Measurements from ENCODE around the gene DPP10. TPM values are rescaled to one million over a fixed set of nuclear protein-coding genes. Genes with fewer than 3 reads are reported as not detected.
"Not testable (repeated sequence)": the region's sequence is repeated elsewhere in the genome, so short reads cannot be mapped to it uniquely, and the experiment has no call there.

DPP10 gene
- not detected for total RNA-seq
- polyA plus RNA-seq: under 1 TPM in 1 of 3 donors, not detected in 2; 0.02 TPM
- long read RNA-seq, donor 1: 0 reads
- long read RNA-seq, donor 2: 0 reads

DNA sequence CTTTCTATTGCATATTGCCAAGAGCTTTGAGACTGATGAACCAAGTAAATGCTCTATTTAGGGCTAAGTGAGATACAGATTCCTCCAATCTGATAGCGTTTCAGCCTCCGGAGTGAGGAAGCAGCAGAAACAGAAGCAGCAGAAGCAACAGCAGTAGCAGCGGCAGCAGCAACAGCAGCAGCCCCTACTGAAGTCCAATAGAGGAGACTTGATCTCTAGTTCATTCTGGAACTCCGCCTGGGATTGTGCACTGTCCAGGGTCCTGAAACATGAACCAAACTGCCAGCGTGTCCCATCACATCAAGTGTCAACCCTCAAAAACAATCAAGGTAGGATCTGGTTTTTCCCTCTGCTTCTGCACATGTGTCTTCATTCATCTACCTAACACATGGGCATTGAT lies at the start of gene DPP10:
TSS of gene DPP10 (plus strand) at position 132 of the 400 bp plus-strand sequence.
- TF ChIP-seq POLR2A (IDR thresholded peaks at IDR 0.05) (no peak), POLR2AphosphoS5 (IDR thresholded peaks at IDR 0.05) (no peak)
- TF ChIP-seq, protein P1, sequence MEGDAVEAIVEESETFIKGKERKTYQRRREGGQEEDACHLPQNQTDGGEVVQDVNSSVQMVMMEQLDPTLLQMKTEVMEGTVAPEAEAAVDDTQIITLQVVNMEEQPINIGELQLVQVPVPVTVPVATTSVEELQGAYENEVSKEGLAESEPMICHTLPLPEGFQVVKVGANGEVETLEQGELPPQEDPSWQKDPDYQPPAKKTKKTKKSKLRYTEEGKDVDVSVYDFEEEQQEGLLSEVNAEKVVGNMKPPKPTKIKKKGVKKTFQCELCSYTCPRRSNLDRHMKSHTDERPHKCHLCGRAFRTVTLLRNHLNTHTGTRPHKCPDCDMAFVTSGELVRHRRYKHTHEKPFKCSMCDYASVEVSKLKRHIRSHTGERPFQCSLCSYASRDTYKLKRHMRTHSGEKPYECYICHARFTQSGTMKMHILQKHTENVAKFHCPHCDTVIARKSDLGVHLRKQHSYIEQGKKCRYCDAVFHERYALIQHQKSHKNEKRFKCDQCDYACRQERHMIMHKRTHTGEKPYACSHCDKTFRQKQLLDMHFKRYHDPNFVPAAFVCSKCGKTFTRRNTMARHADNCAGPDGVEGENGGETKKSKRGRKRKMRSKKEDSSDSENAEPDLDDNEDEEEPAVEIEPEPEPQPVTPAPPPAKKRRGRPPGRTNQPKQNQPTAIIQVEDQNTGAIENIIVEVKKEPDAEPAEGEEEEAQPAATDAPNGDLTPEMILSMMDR (IDR thresholded peaks at IDR 0.05 in 8 of 11, conservative IDR thresholded peaks at IDR 0.05 in 3 of 11): no peak
- no peak for DNase-seq
- no peak within 1 kb of the TSS for H3K27ac ChIP-seq
- no peaks in the 10 kb centered on the region for H3K36me3 ChIP-seq
- H3K4me3 ChIP-seq: no peak within 1 kb of the TSS
- H3K4me1 ChIP-seq: no peaks in the 10 kb centered on the region
- 8 to 21% (median 12%) methylated on average over 5 of the region's 5 CpGs for WGBS, 5 donors
- no peaks in the 10 kb centered on the region for H3K27me3 ChIP-seq (replicated peaks in 1 of 7)
- H3K9me3 ChIP-seq: no peaks in the 10 kb centered on the region
- intact Hi-C loops (cut with DNase I; ENCODE audit: low total_unique reads): no loop called here

DNA sequence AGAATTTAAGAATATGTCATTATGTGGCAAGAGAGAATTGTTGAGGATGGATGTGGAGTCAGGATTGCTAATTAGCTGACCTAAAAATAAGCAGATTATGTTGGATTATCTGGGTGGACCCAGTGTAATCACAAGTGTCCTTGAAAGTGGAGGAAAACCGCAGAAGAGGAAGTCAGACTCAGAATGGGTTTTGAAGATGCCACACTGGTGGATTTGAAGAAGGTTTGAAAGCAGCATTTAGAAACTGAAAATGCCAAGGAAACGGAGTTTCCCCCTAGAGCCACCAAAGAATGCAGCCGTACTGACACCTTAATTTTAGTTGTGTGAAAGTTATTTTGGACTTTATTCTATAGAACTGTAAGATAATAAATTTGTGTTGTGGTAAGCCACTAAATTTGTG lies 41.6 kb upstream of the DPP10 start:
- WGBS, 5 donors: 43 to 62% (median 58%) methylated on average over 3 of the region's 3 CpGs
- intact Hi-C loops (cut with DNase I; ENCODE audit: low total_unique reads): no loop called here
- Histone ChIP-seq H3K9me3 (peaks cover 0 to 3% (median 0%) of the 10 kb centered on the region in 8 donors), H3K27ac (no peak overlapping the region), H3K4me1 (peaks cover 0 to 5% (median 0%) of the 10 kb centered on the region in 6 donors), H3K36me3 (no peaks in the 10 kb centered on the region), H3K4me3 (no peak overlapping the region), H3K27me3 (replicated peaks in 1 of 7) (no peaks in the 10 kb centered on the region)
- DNase-seq: no peak
- TF ChIP-seq POLR2AphosphoS5 (IDR thresholded peaks at IDR 0.05) (no peak), POLR2A (IDR thresholded peaks at IDR 0.05) (no peak)
- TF ChIP-seq, protein P1 (IDR thresholded peaks at IDR 0.05 in 8 of 11, conservative IDR thresholded peaks at IDR 0.05 in 3 of 11): no peak

DNA sequence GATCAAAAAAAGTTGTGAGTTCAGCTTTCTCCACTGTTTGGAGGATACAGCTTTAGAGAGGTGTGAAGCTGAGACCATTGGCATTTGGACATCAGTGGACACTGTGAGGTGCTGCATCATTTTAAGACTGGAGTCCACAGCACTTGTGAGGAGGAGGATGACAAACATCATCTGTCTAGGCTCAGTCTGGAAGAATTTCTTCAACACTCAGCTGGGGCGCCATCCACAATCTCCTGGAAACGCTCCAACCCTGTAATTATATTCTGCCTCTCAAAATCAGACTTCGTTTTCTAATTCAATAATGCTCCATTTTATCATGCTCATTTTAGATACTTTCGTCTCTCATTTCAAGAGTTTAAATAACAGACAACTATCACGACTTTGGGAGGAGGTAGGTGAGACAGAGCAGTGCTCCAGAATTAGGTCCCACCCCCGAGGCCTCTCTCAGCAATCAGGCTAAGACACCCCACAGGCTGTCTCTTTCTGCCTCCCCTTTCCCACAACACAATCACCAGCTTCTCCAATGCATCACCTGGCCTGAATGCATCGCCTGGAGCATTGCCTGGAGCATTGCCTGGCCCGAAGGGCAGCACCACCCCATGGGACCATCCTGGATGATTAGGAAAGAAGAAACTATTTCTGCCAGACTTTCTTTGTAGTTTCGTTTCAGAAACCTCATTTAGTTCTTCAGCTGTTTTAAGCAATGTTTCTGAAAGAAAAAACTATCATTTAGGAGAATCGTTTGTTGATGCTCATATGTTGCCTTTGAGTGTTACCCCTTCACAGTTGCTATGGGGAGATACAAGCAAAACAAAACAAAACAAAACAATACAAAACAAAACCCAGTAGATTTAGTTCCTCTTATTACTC lies 37.0 kb upstream of the DPP10 start:
- Histone ChIP-seq H3K36me3 (no peaks in the 10 kb centered on the region), H3K27me3 (replicated peaks in 1 of 7) (no peaks in the 10 kb centered on the region), H3K9me3 (peaks cover 0 to 29% (median 9%) of the 10 kb centered on the region in 8 donors), H3K27ac (no peak overlapping the region), H3K4me1 (no peaks in the 10 kb centered on the region), H3K4me3 (no peak overlapping the region)
- 63 to 74% (median 65%) methylated on average over 10 of the region's 10 CpGs for WGBS, 5 donors
- DNase-seq: no peak
- TF ChIP-seq, protein P1 (IDR thresholded peaks at IDR 0.05 in 8 of 11, conservative IDR thresholded peaks at IDR 0.05 in 3 of 11): no peak
- TF ChIP-seq POLR2A (IDR thresholded peaks at IDR 0.05) (no peak), POLR2AphosphoS5 (IDR thresholded peaks at IDR 0.05) (no peak)
- intact Hi-C loops (cut with DNase I; ENCODE audit: low total_unique reads): no loop called here

DNA sequence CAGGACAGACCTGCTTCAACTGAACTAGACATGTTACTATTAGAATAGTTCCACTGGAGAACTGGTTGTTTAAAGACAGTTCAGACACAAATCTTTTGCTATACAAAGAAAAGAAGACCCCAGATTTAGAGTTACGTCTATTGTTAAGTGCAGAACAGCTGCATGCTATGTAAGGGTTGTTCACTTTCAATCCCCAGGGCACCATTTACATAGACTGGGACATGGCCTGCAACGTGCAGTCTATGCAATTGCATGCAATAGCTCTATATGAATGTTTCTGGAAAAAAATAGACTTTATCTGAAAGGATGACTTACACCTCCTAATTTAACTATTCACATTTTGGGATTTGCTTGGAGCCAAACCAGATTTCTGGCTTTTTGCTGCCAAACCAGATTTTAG lies 36.1 kb upstream of the DPP10 start:
- no peaks in the 10 kb centered on the region for H3K4me1 ChIP-seq
- 64 to 78% (median 71%) methylated on average over 2 of the region's 2 CpGs for WGBS, 5 donors
- DNase-seq: no peak
- H3K27me3 ChIP-seq (replicated peaks in 1 of 7): no peaks in the 10 kb centered on the region
- no peaks in the 10 kb centered on the region for H3K36me3 ChIP-seq
- TF ChIP-seq, protein P1 (IDR thresholded peaks at IDR 0.05 in 8 of 11, conservative IDR thresholded peaks at IDR 0.05 in 3 of 11): no peak
- TF ChIP-seq POLR2AphosphoS5 (IDR thresholded peaks at IDR 0.05) (no peak), POLR2A (IDR thresholded peaks at IDR 0.05) (no peak)
- H3K4me3 ChIP-seq: no peak overlapping the region
- H3K9me3 ChIP-seq: peaks cover 0 to 29% (median 9%) of the 10 kb centered on the region in 8 donors
- intact Hi-C loops (cut with DNase I; ENCODE audit: low total_unique reads): no loop called here
- no peak overlapping the region for H3K27ac ChIP-seq

DNA sequence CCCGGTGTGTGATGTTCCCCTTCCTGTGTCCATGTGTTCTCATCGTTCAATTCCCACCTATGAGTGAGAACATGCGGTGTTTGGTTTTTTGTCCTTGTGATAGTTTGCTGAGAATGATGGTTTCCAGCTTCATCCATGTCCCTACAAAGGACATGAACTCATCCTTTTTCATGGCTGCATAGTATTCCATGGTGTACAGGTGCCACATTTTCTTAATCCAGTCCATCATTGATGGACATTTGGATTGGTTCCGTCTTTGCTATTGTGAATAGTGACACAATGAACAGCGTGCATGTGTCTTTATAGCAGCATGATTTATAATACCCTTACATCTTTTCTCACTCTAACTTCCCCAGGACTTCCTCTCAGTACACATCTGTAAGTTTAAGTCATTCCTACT lies 35.1 kb upstream of the DPP10 start:
- DNase-seq; intact Hi-C loops (cut with DNase I; ENCODE audit: low total_unique reads); H3K4me3 ChIP-seq; H3K27me3 ChIP-seq (replicated peaks in 1 of 7); H3K36me3 ChIP-seq; H3K4me1 ChIP-seq; H3K27ac ChIP-seq: not testable (repeated sequence)
- WGBS, 5 donors: 86 to 98% (median 92%) methylated on average over 4 to 5 of the region's 5 CpGs
- peaks cover 0 to 31% (median 9%) of the 10 kb centered on the region in 8 donors for H3K9me3 ChIP-seq
